HepG2 (cell line): ENCODE results near the gene PYGO2. TPM values are rescaled to one million over a fixed set of nuclear protein-coding genes. Genes with fewer than 3 reads are reported as not detected.
A peak's percentile ranks its signal among the peaks of the same experiment; 100 is the strongest.

Experiments used
- ADNP ChIP-seq: sonication (generic); formaldehyde crosslinking; IDR thresholded peaks from 2 replicates; pipeline ENCODE4 v1.4.0; 2020; ENCODE audit warnings: missing genetic modification reagents
- ARHGAP35 ChIP-seq: sonication (generic); formaldehyde crosslinking; IDR thresholded peaks from 2 replicates; pipeline ENCODE4 v1.9.0; 2022; ENCODE audit warnings: mild to moderate bottlenecking, inconsistent platforms, moderate library complexity, missing genetic modification reagents, borderline replicate concordance
- ATF7 ChIP-seq, 2 experiments: fragments of 450-650 bp in 1 of 2; sonication (generic) in 1 of 2; formaldehyde crosslinking in 1 of 2; IDR thresholded peaks; 2 replicates each; pipeline versions ENCODE4 v1.4.0 to v1.6.1; 2016 to 2020; ENCODE audit warnings: antibody characterized with exemption in 1 of 2, mild to moderate bottlenecking in 1 of 2, missing genetic modification reagents in 1 of 2
- CCDC6 ChIP-seq: sonication (generic); formaldehyde crosslinking; IDR thresholded peaks from 2 replicates; pipeline ENCODE4 v1.8.1; 2022; ENCODE audit warnings: mild to moderate bottlenecking, missing genetic modification reagents, moderate library complexity
- CENPX ChIP-seq: sonication (generic); formaldehyde crosslinking; IDR thresholded peaks from 2 replicates; pipeline ENCODE4 v1.9.0; 2021; ENCODE audit warnings: mild to moderate bottlenecking, missing genetic modification reagents, moderate library complexity
- DDIT3 ChIP-seq: sonication (generic); formaldehyde crosslinking; IDR thresholded peaks from 2 replicates; pipeline ENCODE4 v1.4.0; 2020; ENCODE audit warnings: mild to moderate bottlenecking, missing genetic modification reagents
- HNF1B ChIP-seq: sonication (generic); formaldehyde crosslinking; IDR thresholded peaks from 2 replicates; pipeline ENCODE4 v1.5.1; 2020; ENCODE audit warnings: mild to moderate bottlenecking, moderate library complexity, missing genetic modification reagents
- IKZF5 ChIP-seq: IDR thresholded peaks from 2 replicates; pipeline ENCODE4 v1.6.1; 2018; ENCODE audit warnings: missing genetic modification reagents, mild to moderate bottlenecking, missing compliant biosample characterization
- KDM4B ChIP-seq: sonication (generic); formaldehyde crosslinking; IDR thresholded peaks from 2 replicates; pipeline ENCODE4 v1.4.0; 2020; ENCODE audit warnings: missing genetic modification reagents
- PHF21A ChIP-seq: sonication (generic); formaldehyde crosslinking; IDR thresholded peaks from 2 replicates; pipeline ENCODE4 v1.5.0; 2020; ENCODE audit warnings: mild to moderate bottlenecking, missing genetic modification reagents
- PHF8 ChIP-seq: sonication (generic); formaldehyde crosslinking; IDR thresholded peaks from 2 replicates; pipeline ENCODE4 v1.5.0; 2020; ENCODE audit warnings: missing genetic modification reagents
- REXO4 ChIP-seq: sonication (generic); formaldehyde crosslinking; IDR thresholded peaks from 2 replicates; pipeline ENCODE4 v1.8.0; 2022; ENCODE audit warnings: missing genetic modification reagents, mild to moderate bottlenecking, borderline replicate concordance
- SMAD1 ChIP-seq: sonication (generic); formaldehyde crosslinking; IDR thresholded peaks from 2 replicates; pipeline ENCODE4 v1.4.0; 2020; ENCODE audit warnings: missing genetic modification reagents, low read depth, mild to moderate bottlenecking, borderline replicate concordance
- THYN1 ChIP-seq: sonication (generic); formaldehyde crosslinking; IDR thresholded peaks from 2 replicates; pipeline ENCODE4 v1.8.1; 2023; ENCODE audit warnings: low read depth, mild to moderate bottlenecking, moderate library complexity, missing genetic modification reagents, borderline replicate concordance
- ZBED4 ChIP-seq: sonication (generic); formaldehyde crosslinking; IDR thresholded peaks from 2 replicates; pipeline ENCODE4 v1.4.0; 2020; ENCODE audit warnings: missing genetic modification reagents, borderline replicate concordance
- ZNF180 ChIP-seq: sonication (generic); formaldehyde crosslinking; IDR thresholded peaks from 2 replicates; pipeline ENCODE4 v1.4.0; 2020; ENCODE audit warnings: low read depth, missing genetic modification reagents, borderline replicate concordance
- ZNF34 ChIP-seq: sonication (generic); formaldehyde crosslinking; IDR thresholded peaks from 2 replicates; pipeline ENCODE4 v1.4.0; 2020; ENCODE audit warnings: mild to moderate bottlenecking, missing genetic modification reagents, borderline replicate concordance
- ZNF747 ChIP-seq: sonication (generic); formaldehyde crosslinking; IDR thresholded peaks from 2 replicates; pipeline ENCODE4 v1.8.1; 2023; ENCODE audit warnings: missing genetic modification reagents, mild to moderate bottlenecking, borderline replicate concordance
- ZNF800 ChIP-seq: sonication (generic); formaldehyde crosslinking; IDR thresholded peaks from 2 replicates; pipeline ENCODE4 v1.4.0; 2020; ENCODE audit warnings: missing genetic modification reagents
- polyA plus RNA-seq, 8 experiments: library from polyadenylated mRNA; depleted of rRNA in 3 of 8; stranded (reverse) in 7 of 8; unstranded in 1 of 8; fragments of >200 nt; fragmentation: Illumina TruSeq in 4 of 8; extraction: Trizol in 4 of 8; gene quantifications; 2 replicates each; pipeline versions ENCODE4 v1.2.1 to v1.2.3, GENCODE V29; 2011 to 2016; ENCODE audit warnings: low read depth in 4 of 8, missing spikeins in 1 of 8, mixed read lengths in 1 of 8; ENCODE audit not compliant: insufficient read depth in 1 of 8
- total RNA-seq, 5 experiments: library from RNA; depleted of rRNA; stranded (reverse); fragments of >200 nt; fragmentation: Illumina TruSeq; extraction: Trizol; gene quantifications; 2 replicates each; pipeline ENCODE4 v1.2.3, GENCODE V29; 2016; ENCODE audit warnings: low read depth in 1 of 5

Gene PYGO2
- total and polyA plus RNA-seq, 2 of the 13 experiments (the other 11 are each of a cell fraction or from before 2014, with no cell fraction given), result 20.3 to 21.8 TPM

- TF ChIP-seq ZBED4 (CRISPR knock-in tag), result no peak
- TF ChIP-seq ZNF34 (CRISPR knock-in tag), result no peak
- TF ChIP-seq CCDC6, result no peak
- no peak for TF ChIP-seq ZNF180 (CRISPR knock-in tag)
- TF ChIP-seq IKZF5 (CRISPR knock-in tag), result no peak
- TF ChIP-seq HNF1B, result no peak
- no peak for TF ChIP-seq CENPX
- no peak; the same call in 1 of the 2 replicates for TF ChIP-seq SMAD1 (CRISPR knock-in tag)
- TF ChIP-seq PHF21A (CRISPR knock-in tag), result peak; percentile 16; the same call in 1 of the 2 replicates
- TF ChIP-seq ZNF747, result no peak
- no peak for TF ChIP-seq ADNP
- no peak for TF ChIP-seq ARHGAP35 (CRISPR knock-in tag)
- TF ChIP-seq DDIT3 (CRISPR knock-in tag), result no peak
- TF ChIP-seq PHF8 (CRISPR knock-in tag), result no peak; the same call in 1 of the 2 replicates
- no peak for TF ChIP-seq REXO4 (CRISPR knock-in tag)
- TF ChIP-seq KDM4B (CRISPR knock-in tag), result no peak
- peak; percentile 92; the same call in 1 of the 2 replicates for TF ChIP-seq ATF7 (IDR thresholded peaks at IDR 0.05)
- TF ChIP-seq ATF7 (CRISPR knock-in tag; IDR thresholded peaks at IDR 0.05), result no peak
- TF ChIP-seq ZNF800, result 0 out of 2 replicates have a peak, but pooled peaks have one; percentile 45
- TF ChIP-seq THYN1 (CRISPR knock-in tag), result no peak
Observed at GRCh38 chr1:154937085-154937987, 24.2 kb downstream of the PYGO2 start (continued).
